Measurements from ENCODE around the gene COL16A1. TPM values are rescaled to one million over a fixed set of nuclear protein-coding genes. Genes with fewer than 3 reads are reported as not detected.

The COL16A1 gene
- polyA plus RNA-seq, 3 donors = 0.13 TPM; not detected in 2

DNA sequence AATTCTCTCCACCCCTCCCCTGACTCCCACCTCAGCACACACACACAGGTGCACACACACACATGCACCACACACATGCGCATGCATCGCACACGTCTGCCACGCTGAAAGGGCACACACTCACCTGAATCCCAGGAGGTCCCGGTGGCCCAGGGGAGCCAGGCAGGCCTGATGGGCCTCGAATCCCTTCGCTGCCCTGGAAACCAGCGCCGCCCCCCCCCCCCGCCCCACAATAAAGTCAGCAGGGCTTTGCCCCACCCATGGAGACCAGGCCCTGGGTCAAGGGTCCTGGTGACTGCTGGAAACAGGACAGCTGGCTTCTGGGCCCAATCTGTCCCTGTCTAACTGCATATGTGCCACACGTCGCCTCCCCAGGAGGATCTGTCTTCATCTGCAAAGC, 41.4 kb downstream of the COL16A1 start:
- H3K9me3 Mint-ChIP-seq = no peaks in the 10 kb centered on the region

DNA sequence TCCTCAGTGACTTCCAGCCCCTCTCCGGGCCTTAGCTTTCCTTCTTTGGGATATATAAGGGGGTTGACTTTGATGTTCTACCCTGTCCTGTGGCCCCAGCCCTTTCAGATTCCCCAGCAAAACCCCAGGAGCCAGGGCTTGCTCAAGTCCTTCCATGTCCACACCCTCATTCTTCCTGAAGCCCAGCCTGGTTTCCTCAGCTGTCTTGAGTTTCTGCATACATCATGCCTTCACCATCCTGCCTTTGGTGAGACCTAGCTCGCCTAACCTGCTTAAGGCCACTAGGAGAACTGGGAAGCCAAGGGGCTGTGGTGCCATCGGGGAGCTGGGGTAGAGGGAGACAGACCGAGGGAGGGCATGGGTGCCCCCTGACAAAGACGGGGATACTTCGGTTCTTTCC, 42.0 kb downstream of the COL16A1 start:
- DNase-seq = no peak
- H3K4me2 ChIP-seq (replicated peaks; ENCODE audit: extremely low read depth, low read length, poor library complexity, severe bottlenecking) = no peak overlapping the region
- no peak overlapping the region for H2AFZ ChIP-seq (ENCODE audit: insufficient read depth, low read depth, low read length, poor library complexity, severe bottlenecking)
- H3K36me3 ChIP-seq (replicated peaks in 1 of 2; ENCODE audit: control insufficient read depth in 1 of 2, insufficient read depth in 2 of 2, low read length in 2 of 2) = no peaks in the 10 kb centered on the region
- TF ChIP-seq CTCF (IDR thresholded peaks at IDR 0.05) = no peak
- H4K20me1 ChIP-seq (ENCODE audit: insufficient read depth, low read length) = no peaks in the 10 kb centered on the region
- H3K9me3 ChIP-seq (replicated peaks in 1 of 2; ENCODE audit: control insufficient read depth in 1 of 2, insufficient read depth in 1 of 2, low read length in 2 of 2) = no peaks in the 10 kb centered on the region
- Mint-ChIP-seq H3K27ac (peak overlapping the region in 1 of 7 donors; percentile 56), H3K4me1 (peaks cover 21% of the 10 kb centered on the region), H3K36me3 (no peaks in the 10 kb centered on the region), H3K27me3 (ENCODE audit: low read depth in 3 of 3) (peaks cover 3 to 6% (median 5%) of the 10 kb centered on the region in 3 donors), H3K9me3 (no peaks in the 10 kb centered on the region), H3K4me3 (no peak overlapping the region)
- no peak overlapping the region for H3K27ac ChIP-seq (ENCODE audit: low read depth in 1 of 2, low read length in 2 of 2)
- intact Hi-C loops (cut with micrococcal nuclease) = loop anchor here (2.0 to 10.0 kb wide), 3 partner anchors 127 to 403 kb away; no protein-coding TSS in a partner anchor
- H3K4me1 ChIP-seq (ENCODE audit: control insufficient read depth in 1 of 2, insufficient read depth in 2 of 2, low read length in 2 of 2) = peaks cover 17 to 23% of the 10 kb centered on the region in 2 donors
- no peaks in the 10 kb centered on the region for H3K27me3 ChIP-seq (ENCODE audit: control insufficient read depth in 2 of 2, insufficient read depth in 2 of 2, low read length in 2 of 2)
- no peak overlapping the region for H3K9ac ChIP-seq (ENCODE audit: insufficient read depth, low read length, poor library complexity, severe bottlenecking)
- WGBS (ENCODE audit: insufficient coverage) = 75% methylated on average over 2 of the region's 6 CpGs
- no peak overlapping the region for H3K4me3 ChIP-seq (replicated peaks in 1 of 3; ENCODE audit: low read depth in 2 of 3, low read length in 3 of 3)
- H3K79me2 ChIP-seq (ENCODE audit: insufficient read depth, low read length) = no peaks in the 10 kb centered on the region

More for the DNA sequence above, 41.4 kb downstream of the COL16A1 start:
- peak overlapping the region in 1 of 7 donors; percentile 49 for H3K27ac Mint-ChIP-seq
- Histone ChIP-seq H3K36me3 (replicated peaks in 1 of 2; ENCODE audit: control insufficient read depth in 1 of 2, insufficient read depth in 2 of 2, low read length in 2 of 2) (no peaks in the 10 kb centered on the region), H3K4me3 (replicated peaks in 1 of 3; ENCODE audit: low read depth in 2 of 3, low read length in 3 of 3) (no peak overlapping the region), H3K9me3 (replicated peaks in 1 of 2; ENCODE audit: control insufficient read depth in 1 of 2, insufficient read depth in 1 of 2, low read length in 2 of 2) (no peaks in the 10 kb centered on the region), H3K4me2 (replicated peaks; ENCODE audit: extremely low read depth, low read length, poor library complexity, severe bottlenecking) (no peak overlapping the region), H3K4me1 (ENCODE audit: control insufficient read depth in 1 of 2, insufficient read depth in 2 of 2, low read length in 2 of 2) (peaks cover 13 to 17% of the 10 kb centered on the region in 2 donors), H2AFZ (ENCODE audit: insufficient read depth, low read depth, low read length, poor library complexity, severe bottlenecking) (no peak overlapping the region), H3K9ac (ENCODE audit: insufficient read depth, low read length, poor library complexity, severe bottlenecking) (no peak overlapping the region), H3K79me2 (ENCODE audit: insufficient read depth, low read length) (no peaks in the 10 kb centered on the region), H4K20me1 (ENCODE audit: insufficient read depth, low read length) (no peaks in the 10 kb centered on the region), H3K27ac (ENCODE audit: low read depth in 1 of 2, low read length in 2 of 2) (no peak overlapping the region), H3K27me3 (ENCODE audit: control insufficient read depth in 2 of 2, insufficient read depth in 2 of 2, low read length in 2 of 2) (no peaks in the 10 kb centered on the region)
- peaks cover 2 to 5% (median 3%) of the 10 kb centered on the region in 3 donors for H3K27me3 Mint-ChIP-seq (ENCODE audit: low read depth in 3 of 3)
- H3K4me1 Mint-ChIP-seq = peaks cover 16% of the 10 kb centered on the region
- no peak for DNase-seq
- no peaks in the 10 kb centered on the region for H3K36me3 Mint-ChIP-seq
- 96% methylated on average over 7 of the region's 12 CpGs for WGBS (ENCODE audit: insufficient coverage)
- no peak overlapping the region for H3K4me3 Mint-ChIP-seq
- no peak for TF ChIP-seq CTCF (IDR thresholded peaks at IDR 0.05)
- intact Hi-C loops (cut with micrococcal nuclease) = loop anchor here (2.0 to 10.0 kb wide), 3 partner anchors 126 to 402 kb away; no protein-coding TSS in a partner anchor

Measured in CD14-positive monocyte (primary cell).